Spleen (tissue), 7 donors: ENCODE measurements around the gene DHRSX.

Experiments used
- CTCF ChIP-seq, 11 experiments: fragments of 200-600 bp in 7 of 11; fragments of 450-650 bp in 4 of 11; sonication (generic) in 4 of 11; IDR thresholded peaks in 8 of 11; conservative IDR thresholded peaks in 3 of 11; 1 replicate in 7 of 11; 2 replicates in 4 of 11; pipeline versions ENCODE4 v1.4.0 to v1.8.0; 2016 to 2021; ENCODE audit warnings: antibody characterized with exemption in 11 of 11, inconsistent platforms in 4 of 11, mild to moderate bottlenecking in 1 of 11
- POLR2A ChIP-seq, 3 donors: fragments of 450-650 bp; IDR thresholded peaks; one replicate each; pipeline ENCODE4 v1.5.1; 2017; ENCODE audit warnings: antibody characterized with exemption in 3 of 3, mild to moderate bottlenecking in 1 of 3
- donor health status: DM: no; HTN: no; CAD: no; lungs with moderate emphysema.
- donor health status: DM: no; HTN: no; CAD: no.
- donor health status: DM: no; HTN: no; CAD: no.

GRCh38 chrX:2373615-2374014 lies 127.2 kb downstream of the DHRSX start:
- no peak for TF ChIP-seq CTCF (IDR thresholded peaks at IDR 0.05 in 8 of 11, conservative IDR thresholded peaks at IDR 0.05 in 3 of 11)
- no peak for TF ChIP-seq POLR2A (IDR thresholded peaks at IDR 0.05)
